Measurements from ENCODE around the gene ANO1.

The ANO1 gene

DNA sequence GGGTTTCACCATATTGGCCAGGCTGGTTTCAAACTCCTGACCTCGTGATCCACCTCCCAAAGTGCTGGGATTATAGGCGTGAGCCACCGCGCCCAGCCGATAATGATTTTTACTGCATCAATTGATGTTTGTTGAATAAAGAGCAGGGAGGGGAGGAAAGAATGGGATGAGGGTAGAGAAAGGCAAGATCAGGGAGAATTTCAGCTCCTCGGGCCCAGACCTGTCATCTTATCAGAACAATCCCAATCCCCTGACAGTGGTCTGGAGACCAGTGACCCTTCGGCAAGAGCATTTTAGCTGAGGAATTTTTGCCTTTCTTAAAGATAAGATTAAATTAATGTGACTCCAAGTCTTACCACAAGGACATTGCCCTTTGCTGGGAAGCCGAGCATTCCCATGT is 15.0 kb upstream of the ANO1 start:
- TF ChIP-seq, protein P1, sequence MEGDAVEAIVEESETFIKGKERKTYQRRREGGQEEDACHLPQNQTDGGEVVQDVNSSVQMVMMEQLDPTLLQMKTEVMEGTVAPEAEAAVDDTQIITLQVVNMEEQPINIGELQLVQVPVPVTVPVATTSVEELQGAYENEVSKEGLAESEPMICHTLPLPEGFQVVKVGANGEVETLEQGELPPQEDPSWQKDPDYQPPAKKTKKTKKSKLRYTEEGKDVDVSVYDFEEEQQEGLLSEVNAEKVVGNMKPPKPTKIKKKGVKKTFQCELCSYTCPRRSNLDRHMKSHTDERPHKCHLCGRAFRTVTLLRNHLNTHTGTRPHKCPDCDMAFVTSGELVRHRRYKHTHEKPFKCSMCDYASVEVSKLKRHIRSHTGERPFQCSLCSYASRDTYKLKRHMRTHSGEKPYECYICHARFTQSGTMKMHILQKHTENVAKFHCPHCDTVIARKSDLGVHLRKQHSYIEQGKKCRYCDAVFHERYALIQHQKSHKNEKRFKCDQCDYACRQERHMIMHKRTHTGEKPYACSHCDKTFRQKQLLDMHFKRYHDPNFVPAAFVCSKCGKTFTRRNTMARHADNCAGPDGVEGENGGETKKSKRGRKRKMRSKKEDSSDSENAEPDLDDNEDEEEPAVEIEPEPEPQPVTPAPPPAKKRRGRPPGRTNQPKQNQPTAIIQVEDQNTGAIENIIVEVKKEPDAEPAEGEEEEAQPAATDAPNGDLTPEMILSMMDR (IDR thresholded peaks at IDR 0.05; ENCODE audit: control insufficient read depth, extremely low read depth, insufficient read depth) = no peak
- no peak for DNase-seq (ENCODE audit: low read depth)

DNA sequence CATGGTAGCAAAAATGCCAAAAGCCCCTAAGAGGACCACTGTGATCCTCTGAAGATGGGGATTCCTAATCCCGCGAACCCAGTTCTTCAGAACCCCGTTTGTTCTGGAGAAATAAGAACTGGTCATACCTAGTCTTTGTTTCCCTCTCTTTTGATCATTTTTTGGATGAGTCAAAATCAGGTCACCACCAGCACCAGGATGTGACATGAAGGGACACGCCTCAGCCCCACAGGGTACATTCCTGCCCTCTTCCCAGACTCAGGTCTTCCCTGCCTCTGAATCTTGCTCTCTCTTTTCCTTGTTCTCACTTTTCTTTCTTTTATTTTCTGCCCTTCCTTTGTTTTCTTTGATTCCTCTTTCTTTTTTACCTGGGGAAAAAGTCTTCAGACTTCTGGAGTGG is 14.6 kb upstream of the ANO1 start:
- DNase-seq (ENCODE audit: low read depth) = no peak
- no peak overlapping the region for H3K4me3 ChIP-seq (ENCODE audit: low read depth, low read length)
- TF ChIP-seq, protein P1 (IDR thresholded peaks at IDR 0.05; ENCODE audit: control insufficient read depth, extremely low read depth, insufficient read depth) = no peak

More for the DNA sequence above, 15.0 kb upstream of the ANO1 start:
- H3K4me3 ChIP-seq (ENCODE audit: low read depth, low read length) = no peak overlapping the region

DNA sequence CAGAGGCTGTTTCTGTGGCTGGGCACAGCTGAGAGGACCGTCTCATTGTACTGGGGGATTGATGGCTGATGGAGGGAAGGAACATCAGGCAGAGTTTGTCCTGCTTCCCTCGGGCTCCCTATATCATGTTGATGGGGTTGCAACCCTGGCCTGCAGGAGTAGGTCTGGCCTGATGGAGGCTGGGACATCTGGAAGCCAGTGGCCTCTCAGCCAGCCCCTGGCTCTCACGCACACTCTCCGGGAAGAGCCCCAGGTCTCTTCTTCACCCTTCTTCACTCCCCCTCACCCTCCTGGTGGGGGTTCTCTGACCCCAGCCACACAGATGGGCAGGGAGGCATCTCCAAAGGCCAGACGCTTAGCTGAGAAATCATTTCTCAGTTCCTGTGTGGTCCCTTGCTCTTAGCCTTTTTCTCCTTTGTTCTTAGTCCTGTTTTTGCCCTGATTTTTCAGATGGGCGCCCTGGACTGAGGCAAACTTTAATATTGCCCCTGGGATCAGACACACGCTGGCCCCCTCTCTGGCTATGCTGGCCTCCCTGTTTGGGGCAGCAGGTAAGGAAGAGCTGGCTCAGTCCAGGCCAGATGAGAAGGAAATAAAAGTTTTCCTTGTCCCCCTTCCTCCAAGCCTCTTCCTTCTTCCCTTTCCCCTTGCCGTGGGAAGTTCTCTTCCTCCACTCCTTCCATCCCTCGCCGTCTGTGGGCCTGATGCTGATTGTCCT is 13.9 kb upstream of the ANO1 start:
- TF ChIP-seq, protein P1 (IDR thresholded peaks at IDR 0.05; ENCODE audit: control insufficient read depth, extremely low read depth, insufficient read depth) = no peak
- DNase-seq (ENCODE audit: low read depth) = no peak
- no peak overlapping the region for H3K4me3 ChIP-seq (ENCODE audit: low read depth, low read length)

DNA sequence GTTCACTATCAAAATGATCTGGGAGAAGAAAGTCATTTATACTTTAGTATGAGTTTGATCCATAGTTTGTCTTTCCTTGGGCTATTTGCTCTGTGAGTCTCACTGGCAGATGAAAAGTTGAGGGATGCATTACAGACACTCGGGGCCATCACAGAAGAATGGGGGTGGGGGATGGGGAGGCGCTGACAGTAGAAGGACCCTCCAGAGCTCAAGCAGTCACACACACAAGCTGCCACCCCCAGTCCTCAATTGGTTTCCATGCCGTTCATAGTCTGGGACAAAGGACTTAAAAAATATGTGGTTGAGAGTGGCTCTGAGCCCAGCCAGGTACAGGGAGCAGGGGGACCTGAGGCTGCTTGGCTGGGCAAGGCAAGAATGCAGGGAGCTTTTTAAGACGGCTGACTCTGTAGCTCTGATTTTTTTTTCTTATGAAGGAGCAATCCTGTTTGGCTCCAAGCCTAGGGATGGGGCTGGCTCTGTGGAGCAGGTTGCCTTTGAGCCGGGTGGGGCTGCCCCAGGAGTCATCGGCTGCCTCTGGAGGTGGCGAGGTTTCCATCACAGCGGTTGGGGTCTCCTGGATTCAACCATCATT is 13.3 kb upstream of the ANO1 start:
- H3K4me3 ChIP-seq (ENCODE audit: low read depth, low read length) = no peak overlapping the region
- TF ChIP-seq, protein P1 (IDR thresholded peaks at IDR 0.05; ENCODE audit: control insufficient read depth, extremely low read depth, insufficient read depth) = no peak
- DNase-seq (ENCODE audit: low read depth) = no peak

DNA sequence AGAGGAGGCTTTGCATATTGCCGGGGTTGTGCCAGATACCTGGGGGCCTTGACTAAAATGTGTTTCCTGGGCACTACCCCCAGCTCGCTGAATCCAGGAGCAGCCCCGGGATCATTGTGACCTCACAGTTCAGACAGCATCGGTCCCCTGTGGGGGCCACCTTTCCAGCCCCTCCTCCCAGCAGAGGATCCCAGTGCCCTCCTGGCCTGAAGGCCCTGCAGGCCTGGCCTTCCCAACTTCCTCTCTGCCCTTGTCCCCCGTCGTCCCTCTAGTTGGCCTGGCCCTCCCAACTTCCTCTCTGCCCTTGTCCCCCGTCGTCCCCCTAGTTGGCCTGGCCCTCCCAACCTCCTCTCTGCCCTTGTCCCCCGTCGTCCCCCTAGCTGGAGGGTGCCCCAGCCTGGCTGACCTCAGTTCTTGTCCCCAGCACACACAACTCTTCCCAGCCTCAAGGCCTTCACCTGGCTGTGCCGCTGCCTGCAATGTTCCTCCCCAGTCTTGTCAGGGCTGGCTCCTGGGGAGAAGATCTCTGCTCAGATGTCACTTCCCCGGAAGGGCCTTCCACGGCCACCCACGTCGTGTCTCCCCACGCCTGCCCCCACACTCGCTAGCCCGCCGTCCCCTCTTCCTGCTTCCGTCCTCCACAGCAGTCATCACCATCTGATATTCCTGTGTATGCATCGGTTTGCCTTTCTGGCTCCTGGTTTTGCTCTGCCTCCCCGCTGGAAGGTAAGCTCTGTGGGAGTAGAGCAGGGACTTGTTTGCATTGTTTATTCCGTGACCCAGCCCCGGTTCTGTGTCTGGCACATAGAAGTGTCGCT is 12.6 kb upstream of the ANO1 start:
- H3K4me3 ChIP-seq (ENCODE audit: low read depth, low read length) = no peak overlapping the region
- no peak for DNase-seq (ENCODE audit: low read depth)
- TF ChIP-seq, protein P1 (IDR thresholded peaks at IDR 0.05; ENCODE audit: control insufficient read depth, extremely low read depth, insufficient read depth) = no peak

DNA sequence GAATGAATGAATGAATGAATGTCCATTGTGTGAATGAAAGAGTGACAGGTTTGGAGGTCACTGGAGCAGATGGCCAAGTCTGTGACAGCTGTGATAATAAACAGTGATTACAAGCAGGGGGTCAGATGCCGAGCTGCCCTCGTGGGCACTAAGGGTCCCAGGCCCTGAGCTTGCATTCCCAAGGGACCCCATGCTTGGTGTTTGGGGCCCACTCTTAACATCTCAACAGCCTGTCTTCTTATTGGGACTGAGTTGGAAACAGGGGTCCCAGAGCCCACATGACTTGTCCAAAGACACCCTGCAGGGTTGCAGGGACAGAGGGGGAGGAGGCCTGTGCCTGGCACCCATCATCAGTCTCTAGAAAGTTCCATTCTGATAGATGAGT is 12.0 kb upstream of the ANO1 start:
- no peak for DNase-seq (ENCODE audit: low read depth)
- TF ChIP-seq, protein P1 (IDR thresholded peaks at IDR 0.05; ENCODE audit: control insufficient read depth, extremely low read depth, insufficient read depth) = no peak
- no peak overlapping the region for H3K4me3 ChIP-seq (ENCODE audit: low read depth, low read length)

All from LNCaP clone FGC (cell line).